ENCODE measurements around the gene CASP7.

The CASP7 gene

GRCh38 chr10:113679463-113680189 is at the start of gene CASP7:
Gene CASP7 (plus strand): TSS chr10:113679912. CDS start chr10:113697494, 17,582 bp downstream.
- H3K27me3 Mint-ChIP-seq: peaks cover 5% of the 10 kb centered on the region
- peak within 1 kb of the TSS; percentile 95 for H3K27ac Mint-ChIP-seq
- DNase-seq: peak; percentile 86
- H3K36me3 Mint-ChIP-seq (ENCODE audit: low read depth): peaks cover 36% of the 10 kb centered on the region
- peaks cover 14% of the 10 kb centered on the region for H3K9me3 Mint-ChIP-seq
- H3K4me3 Mint-ChIP-seq: peak within 1 kb of the TSS; percentile 92
- H3K4me1 Mint-ChIP-seq (ENCODE audit: low read depth): peaks cover 45% of the 10 kb centered on the region

- Mint-ChIP-seq H3K4me3 (no peak overlapping the region), H3K4me1 (ENCODE audit: low read depth) (no peaks in the 10 kb centered on the region), H3K27ac (no peak overlapping the region)
These were observed 48.7 kb upstream of the CASP7 start for GRCh38 chr10:113630929-113631533.

GRCh38 chr10:113631684-113632367 is 47.9 kb upstream of the CASP7 start:
- Mint-ChIP-seq H3K4me3 (no peak overlapping the region), H3K27ac (no peak overlapping the region), H3K9me3 (no peaks in the 10 kb centered on the region), H3K36me3 (ENCODE audit: low read depth) (no peaks in the 10 kb centered on the region), H3K27me3 (peaks cover 26% of the 10 kb centered on the region), H3K4me1 (ENCODE audit: low read depth) (no peaks in the 10 kb centered on the region)
- no peak for DNase-seq

More at GRCh38 chr10:113630929-113631533, 48.7 kb upstream of the CASP7 start:
- Mint-ChIP-seq H3K27me3 (peaks cover 27% of the 10 kb centered on the region), H3K9me3 (no peaks in the 10 kb centered on the region), H3K36me3 (ENCODE audit: low read depth) (no peaks in the 10 kb centered on the region)
- no peak for DNase-seq

- Mint-ChIP-seq H3K4me3 (no peak overlapping the region), H3K27ac (no peak overlapping the region), H3K27me3 (peaks cover 61% of the 10 kb centered on the region), H3K9me3 (no peaks in the 10 kb centered on the region), H3K4me1 (ENCODE audit: low read depth) (peaks cover 7% of the 10 kb centered on the region), H3K36me3 (ENCODE audit: low read depth) (no peaks in the 10 kb centered on the region)
- DNase-seq: no peak
These were observed 39.7 kb upstream of the CASP7 start for GRCh38 chr10:113639966-113640365.

GRCh38 chr10:113641702-113642101 is 38.0 kb upstream of the CASP7 start:
- H3K9me3 Mint-ChIP-seq: no peaks in the 10 kb centered on the region
- no peak overlapping the region for H3K27ac Mint-ChIP-seq
- H3K4me3 Mint-ChIP-seq: no peak overlapping the region
- no peaks in the 10 kb centered on the region for H3K36me3 Mint-ChIP-seq (ENCODE audit: low read depth)
- DNase-seq: no peak
- peaks cover 7% of the 10 kb centered on the region for H3K4me1 Mint-ChIP-seq (ENCODE audit: low read depth)
- H3K27me3 Mint-ChIP-seq: peaks cover 48% of the 10 kb centered on the region

- Mint-ChIP-seq H3K27ac (no peak overlapping the region), H3K4me3 (no peak overlapping the region), H3K9me3 (no peaks in the 10 kb centered on the region), H3K27me3 (peaks cover 46% of the 10 kb centered on the region), H3K36me3 (ENCODE audit: low read depth) (no peaks in the 10 kb centered on the region), H3K4me1 (ENCODE audit: low read depth) (peaks cover 7% of the 10 kb centered on the region)
- DNase-seq: no peak
These were observed 36.5 kb upstream of the CASP7 start for GRCh38 chr10:113643183-113643582.

- Mint-ChIP-seq H3K4me3 (no peak overlapping the region), H3K4me1 (ENCODE audit: low read depth) (peaks cover 7% of the 10 kb centered on the region), H3K9me3 (no peaks in the 10 kb centered on the region), H3K36me3 (ENCODE audit: low read depth) (no peaks in the 10 kb centered on the region), H3K27me3 (peaks cover 40% of the 10 kb centered on the region), H3K27ac (no peak overlapping the region)
- no peak for DNase-seq
These were observed 35.3 kb upstream of the CASP7 start for GRCh38 chr10:113644185-113645120.

GRCh38 chr10:113646336-113647201 is 33.1 kb upstream of the CASP7 start:
- no peaks in the 10 kb centered on the region for H3K9me3 Mint-ChIP-seq
- no peak overlapping the region for H3K27ac Mint-ChIP-seq
- H3K4me1 Mint-ChIP-seq (ENCODE audit: low read depth): peaks cover 7% of the 10 kb centered on the region
- H3K36me3 Mint-ChIP-seq (ENCODE audit: low read depth): no peaks in the 10 kb centered on the region
- H3K27me3 Mint-ChIP-seq: peaks cover 34% of the 10 kb centered on the region
- no peak overlapping the region for H3K4me3 Mint-ChIP-seq
- no peak for DNase-seq

GRCh38 chr10:113647812-113648211 is 31.9 kb upstream of the CASP7 start:
- H3K27ac Mint-ChIP-seq: no peak overlapping the region
- peaks cover 27% of the 10 kb centered on the region for H3K27me3 Mint-ChIP-seq
- H3K9me3 Mint-ChIP-seq: no peaks in the 10 kb centered on the region
- H3K4me1 Mint-ChIP-seq (ENCODE audit: low read depth): peaks cover 7% of the 10 kb centered on the region
- no peaks in the 10 kb centered on the region for H3K36me3 Mint-ChIP-seq (ENCODE audit: low read depth)
- no peak overlapping the region for H3K4me3 Mint-ChIP-seq
- DNase-seq: no peak

- Mint-ChIP-seq H3K27ac (no peak overlapping the region), H3K9me3 (no peaks in the 10 kb centered on the region)
- no peak for DNase-seq
These were observed 31.2 kb upstream of the CASP7 start for GRCh38 chr10:113648478-113648877.

GRCh38 chr10:113650172-113650571 is 29.5 kb upstream of the CASP7 start:
- H3K4me3 Mint-ChIP-seq: no peak overlapping the region
- H3K9me3 Mint-ChIP-seq: no peaks in the 10 kb centered on the region
- H3K27ac Mint-ChIP-seq: no peak overlapping the region
- no peaks in the 10 kb centered on the region for H3K36me3 Mint-ChIP-seq (ENCODE audit: low read depth)
- H3K4me1 Mint-ChIP-seq (ENCODE audit: low read depth): no peaks in the 10 kb centered on the region
- no peak for DNase-seq
- H3K27me3 Mint-ChIP-seq: peaks cover 36% of the 10 kb centered on the region

More at GRCh38 chr10:113648478-113648877, 31.2 kb upstream of the CASP7 start:
- H3K4me1 Mint-ChIP-seq (ENCODE audit: low read depth): peaks cover 7% of the 10 kb centered on the region
- no peaks in the 10 kb centered on the region for H3K36me3 Mint-ChIP-seq (ENCODE audit: low read depth)
- H3K27me3 Mint-ChIP-seq: peaks cover 28% of the 10 kb centered on the region
- H3K4me3 Mint-ChIP-seq: no peak overlapping the region

GRCh38 chr10:113651021-113651420 is 28.7 kb upstream of the CASP7 start:
- H3K4me3 Mint-ChIP-seq: no peak overlapping the region
- peaks cover 38% of the 10 kb centered on the region for H3K27me3 Mint-ChIP-seq
- no peaks in the 10 kb centered on the region for H3K36me3 Mint-ChIP-seq (ENCODE audit: low read depth)
- H3K4me1 Mint-ChIP-seq (ENCODE audit: low read depth): no peaks in the 10 kb centered on the region
- H3K9me3 Mint-ChIP-seq: no peaks in the 10 kb centered on the region
- H3K27ac Mint-ChIP-seq: no peak overlapping the region
- DNase-seq: no peak

- Mint-ChIP-seq H3K4me1 (ENCODE audit: low read depth) (no peaks in the 10 kb centered on the region), H3K36me3 (ENCODE audit: low read depth) (no peaks in the 10 kb centered on the region), H3K9me3 (no peaks in the 10 kb centered on the region), H3K4me3 (no peak overlapping the region), H3K27ac (no peak overlapping the region), H3K27me3 (peaks cover 42% of the 10 kb centered on the region)
- DNase-seq: no peak
These were observed 27.8 kb upstream of the CASP7 start for GRCh38 chr10:113651898-113652297.

Measured in activated T-cell treated with anti-CD3 and anti-CD28 coated beads, Interleukin-2, amount 50 U/mL, for 24 hours (primary cell).